Stimulated activated naive CD8-positive, alpha-beta T cell treated with anti-CD3 and anti-CD28 coated beads, Interleukin-15, amount 100 ng/mL, for 72 hours (primary cell): ENCODE measurements around the gene SHISA8.
"Not testable (repeated sequence)": the region's sequence is repeated elsewhere in the genome, so short reads cannot be mapped to it uniquely, and the experiment has no call there.

Experiments used
- ATAC-seq: fragments of 150-1000 bp; cut with Tn5 transposase; 2 replicates; pipeline ENCODE4 v1.10.0; 2021; ENCODE audit warnings: mild to moderate bottlenecking, moderate library complexity
- DNase-seq, 2 donors: peaks; one replicate each; pipeline ENCODE4 v3.0.0; 2021 to 2022
- H3K27ac Mint-ChIP-seq, 2 donors: one replicate each; pipeline ENCODE4 v1.8.0; 2022; ENCODE audit warnings: mild to moderate bottlenecking in 2 of 2, mixed read lengths in 2 of 2, moderate library complexity in 2 of 2
- H3K27me3 Mint-ChIP-seq: one replicate; pipeline ENCODE4 v1.8.0; 2022; ENCODE audit warnings: mixed read lengths
- H3K4me1 Mint-ChIP-seq: one replicate; pipeline ENCODE4 v1.8.0; 2022; ENCODE audit warnings: mild to moderate bottlenecking, mixed read lengths
- H3K4me3 Mint-ChIP-seq, 2 donors: one replicate each; pipeline ENCODE4 v1.8.0; 2022; ENCODE audit warnings: mild to moderate bottlenecking in 2 of 2, mixed read lengths in 2 of 2, moderate library complexity in 1 of 2
- H3K9me3 Mint-ChIP-seq, 2 donors: one replicate each; pipeline ENCODE4 v1.8.0; 2022; ENCODE audit warnings: mixed read lengths in 2 of 2

The SHISA8 gene

DNA sequence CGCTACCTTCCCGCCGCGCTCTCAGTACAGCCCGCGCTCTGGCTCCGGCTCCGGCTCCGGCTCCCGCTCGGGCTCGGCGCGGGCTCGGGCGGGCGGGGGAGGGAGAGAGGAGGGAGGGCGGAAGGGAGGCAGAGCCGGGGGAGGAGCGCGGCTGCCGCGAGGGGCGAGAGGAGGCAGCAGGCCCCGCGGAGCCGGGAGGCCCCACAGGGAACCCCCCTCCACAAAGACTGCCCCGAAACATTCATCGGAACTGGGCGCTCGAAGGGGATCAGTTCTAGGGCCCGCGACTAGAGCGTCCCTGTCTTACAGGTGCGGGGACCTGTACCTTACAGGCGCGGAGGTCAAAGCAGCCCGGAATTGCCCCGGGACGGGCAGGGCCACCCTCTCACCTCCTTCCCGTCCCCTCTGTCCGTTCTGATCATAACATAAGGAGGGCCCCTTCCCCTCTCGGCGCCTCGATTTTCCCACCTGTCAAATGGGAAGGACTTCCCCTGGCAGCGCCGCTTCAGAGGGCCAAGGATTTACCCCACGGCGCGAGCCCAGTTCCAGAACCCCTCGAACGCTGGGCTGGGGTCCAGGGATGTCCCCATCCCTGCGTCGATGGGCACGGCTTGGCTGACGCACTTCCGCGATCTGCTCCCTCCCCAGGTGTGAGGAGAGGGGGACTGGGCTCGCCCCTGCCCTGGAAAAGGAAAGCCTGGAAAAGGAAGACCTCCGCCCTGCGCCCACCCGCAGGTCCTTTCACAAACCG is at the start of gene SHISA8:
SHISA8 (minus strand) TSS at position 40 of the 751 bp plus-strand sequence. CDS start 407 bp downstream, outside the sequence.
- Mint-ChIP-seq H3K4me1 (peaks cover 73% of the 10 kb centered on the region), H3K27ac (peak within 1 kb of the TSS in 1 of 2 donors; percentile 82), H3K27me3 (peaks cover 62% of the 10 kb centered on the region), H3K9me3 (no peaks in the 10 kb centered on the region), H3K4me3 (peak within 1 kb of the TSS; percentile 47 to 65)
- ATAC-seq, result peak; percentile 62
- DNase-seq, result peak; percentile 56 to 60

DNA sequence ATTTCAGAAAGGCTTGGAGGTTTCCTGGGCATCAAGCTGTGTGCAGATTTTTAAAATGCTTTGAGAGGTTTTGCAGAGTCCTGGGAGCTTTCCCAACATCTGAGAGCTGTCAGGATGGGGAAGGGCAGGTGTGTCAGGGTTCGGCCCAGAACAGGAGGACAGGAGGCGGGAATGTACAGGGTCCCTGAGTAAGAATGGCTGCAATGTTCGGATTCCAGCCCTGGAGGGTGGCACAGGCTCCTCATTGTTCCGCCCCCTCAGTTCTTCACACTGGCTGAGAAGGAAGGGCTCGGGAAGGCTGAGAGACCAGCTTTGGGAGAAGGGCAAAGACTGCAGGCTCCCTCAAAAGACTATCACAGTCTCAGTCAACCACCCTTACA is 49.2 kb upstream of the SHISA8 start:
- Mint-ChIP-seq H3K27me3 (no peaks in the 10 kb centered on the region), H3K9me3 (no peaks in the 10 kb centered on the region), H3K4me3 (no peak overlapping the region), H3K4me1 (no peaks in the 10 kb centered on the region), H3K27ac (no peak overlapping the region)
- ATAC-seq, result no peak
- DNase-seq, result no peak

- H3K4me3 Mint-ChIP-seq, result no peak overlapping the region
- H3K4me1 Mint-ChIP-seq, result no peaks in the 10 kb centered on the region
- no peak for ATAC-seq
- DNase-seq, result no peak
- H3K27me3 Mint-ChIP-seq, result no peaks in the 10 kb centered on the region
- H3K27ac Mint-ChIP-seq, result no peak overlapping the region
- no peaks in the 10 kb centered on the region for H3K9me3 Mint-ChIP-seq
Measured at GRCh38 chr22:41963453-41964111, 48.7 kb upstream of the SHISA8 start.

GRCh38 chr22:41957941-41958556 is 43.2 kb upstream of the SHISA8 start:
- peak overlapping the region; percentile 75 to 79 for H3K4me3 Mint-ChIP-seq
- peak; percentile 68 for ATAC-seq
- peak overlapping the region in 1 of 2 donors; percentile 80 for H3K27ac Mint-ChIP-seq

DNA sequence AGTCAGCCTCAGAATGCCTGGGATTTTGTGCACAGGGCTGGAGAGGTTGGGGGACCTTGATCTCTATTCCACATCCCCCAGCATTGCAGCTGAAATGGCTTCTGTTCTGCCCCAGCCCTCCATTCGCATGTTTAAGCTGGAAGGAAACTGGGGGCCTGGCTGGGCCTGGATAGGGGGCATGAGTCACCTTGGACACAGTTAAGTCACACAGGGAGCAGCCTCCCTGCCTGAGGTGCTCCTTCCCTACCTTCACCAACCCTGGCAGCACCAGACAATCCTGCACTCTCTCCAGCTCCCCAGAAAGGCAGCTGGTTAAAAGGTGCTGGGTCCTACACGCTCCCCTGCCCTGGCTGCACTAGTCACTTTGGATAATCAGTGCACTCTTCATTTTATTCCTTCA is 37.8 kb upstream of the SHISA8 start:
- Mint-ChIP-seq H3K27ac (no peak overlapping the region), H3K9me3 (no peaks in the 10 kb centered on the region), H3K4me3 (no peak overlapping the region), H3K27me3 (peaks cover 4% of the 10 kb centered on the region), H3K4me1 (peaks cover 29% of the 10 kb centered on the region)
- DNase-seq (no peak), ATAC-seq (no peak)

More at GRCh38 chr22:41957941-41958556, 43.2 kb upstream of the SHISA8 start:
- Mint-ChIP-seq H3K4me1 (peaks cover 12% of the 10 kb centered on the region), H3K27me3 (peaks cover 11% of the 10 kb centered on the region), H3K9me3 (no peaks in the 10 kb centered on the region)
- DNase-seq, result no peak

- DNase-seq (no peak), ATAC-seq (no peak)
- H3K4me3 Mint-ChIP-seq, result no peak within 1 kb of the TSS
- H3K27ac Mint-ChIP-seq, result no peak within 1 kb of the TSS
- H3K9me3 Mint-ChIP-seq, result no peaks in the 10 kb centered on the region
- no peaks in the 10 kb centered on the region for H3K27me3 Mint-ChIP-seq
- peaks cover 30% of the 10 kb centered on the region for H3K4me1 Mint-ChIP-seq
Measured at GRCh38 chr22:41951898-41952474, 37.1 kb upstream of the SHISA8 start, which contains the start of gene SMIM45. SMIM45 (plus strand) TSS chr22:41952150.

DNA sequence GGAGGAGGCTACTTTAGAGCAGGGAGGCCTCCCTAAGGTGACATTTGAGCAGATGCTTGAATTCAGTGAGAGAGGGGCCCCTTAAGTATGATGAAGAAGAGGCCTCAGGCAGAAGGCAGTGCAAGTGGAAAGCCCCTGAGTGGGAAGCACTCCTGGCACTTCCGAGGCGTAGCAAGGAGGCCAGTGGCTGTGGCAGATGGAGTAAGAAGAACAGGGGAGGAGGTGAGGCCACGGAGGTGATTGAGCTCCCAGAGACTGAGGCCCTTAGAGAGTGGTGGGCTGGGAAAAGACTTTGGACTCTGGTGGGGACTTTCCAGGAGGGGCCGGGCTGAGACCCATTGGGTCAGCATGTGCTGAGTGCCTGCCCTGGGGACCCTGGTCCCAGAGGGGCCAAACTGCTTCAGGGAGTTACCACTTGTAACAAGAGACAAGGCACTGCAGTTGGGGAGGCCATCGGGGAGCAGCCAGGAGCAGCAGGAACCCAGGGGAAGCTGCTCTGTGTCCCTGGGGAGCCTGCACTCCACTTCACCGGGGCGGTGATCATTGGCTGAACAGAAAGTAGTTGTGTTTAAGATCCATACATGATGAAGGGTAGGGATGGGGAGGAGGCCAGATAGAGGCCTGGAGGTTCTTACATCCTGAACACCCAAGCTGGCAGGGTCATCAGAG is 34.6 kb upstream of the SHISA8 start:
- H3K4me3 Mint-ChIP-seq, result peak overlapping the region; percentile 2 to 16
- H3K9me3 Mint-ChIP-seq, result no peaks in the 10 kb centered on the region
- H3K27ac Mint-ChIP-seq, result peak overlapping the region in 1 of 2 donors; percentile 81
- H3K4me1 Mint-ChIP-seq, result peaks cover 46% of the 10 kb centered on the region
- H3K27me3 Mint-ChIP-seq, result no peaks in the 10 kb centered on the region
- DNase-seq (no peak), ATAC-seq (no peak)

DNA sequence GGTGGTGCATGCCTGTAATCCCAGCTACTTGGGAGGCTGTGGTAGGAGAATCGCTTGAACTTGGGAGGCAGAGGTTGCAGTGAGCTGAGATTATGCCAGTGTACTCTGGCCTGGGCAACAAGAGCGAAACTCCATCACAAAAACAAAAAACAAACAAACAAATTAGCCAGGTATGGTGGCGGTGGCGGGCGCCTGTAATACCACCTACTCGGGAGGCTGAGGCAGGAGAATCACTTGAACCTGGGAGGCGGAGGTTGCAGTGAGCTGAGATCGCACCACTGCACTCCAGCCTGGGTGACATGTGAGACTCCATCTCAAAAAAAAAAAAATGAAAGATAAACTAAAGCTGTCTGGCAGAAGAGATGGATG is 34.0 kb upstream of the SHISA8 start:
- ATAC-seq, DNase-seq, H3K27me3 Mint-ChIP-seq, H3K9me3 Mint-ChIP-seq: not testable (repeated sequence)
- Mint-ChIP-seq H3K4me3 (peak overlapping the region in 1 of 2 donors; percentile 2), H3K4me1 (peaks cover 49% of the 10 kb centered on the region), H3K27ac (peak overlapping the region in 1 of 2 donors; percentile 81)

DNA sequence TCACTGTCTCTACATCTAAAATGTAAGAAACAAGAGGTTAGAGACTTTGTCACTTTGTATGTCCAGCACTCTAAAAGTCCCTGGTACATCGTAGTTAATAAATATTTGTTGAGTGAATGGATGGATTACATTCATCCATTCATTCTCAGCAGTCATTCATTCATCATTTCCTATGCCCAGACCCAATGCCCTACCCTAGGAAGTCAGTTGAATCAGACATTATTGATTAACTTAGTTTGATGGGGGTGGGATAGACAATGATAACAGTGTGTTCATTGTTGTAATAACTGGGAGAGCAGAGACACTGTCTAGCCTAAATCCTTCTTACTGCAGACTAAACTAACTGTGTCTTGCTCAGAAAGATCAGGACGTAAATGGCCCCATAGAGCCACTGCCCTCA is 33.3 kb upstream of the SHISA8 start:
- H3K27ac Mint-ChIP-seq, result no peak overlapping the region
- no peaks in the 10 kb centered on the region for H3K27me3 Mint-ChIP-seq
- no peaks in the 10 kb centered on the region for H3K9me3 Mint-ChIP-seq
- ATAC-seq (no peak), DNase-seq (no peak)
- peak overlapping the region; percentile 80 to 95 for H3K4me3 Mint-ChIP-seq
- peaks cover 57% of the 10 kb centered on the region for H3K4me1 Mint-ChIP-seq

- no peaks in the 10 kb centered on the region for H3K27me3 Mint-ChIP-seq
- peak overlapping the region in 1 of 2 donors; percentile 92 for H3K27ac Mint-ChIP-seq
- no peak for DNase-seq
- peaks cover 61% of the 10 kb centered on the region for H3K4me1 Mint-ChIP-seq
- no peaks in the 10 kb centered on the region for H3K9me3 Mint-ChIP-seq
- peak overlapping the region; percentile 80 to 95 for H3K4me3 Mint-ChIP-seq
- ATAC-seq, result no peak
Measured at GRCh38 chr22:41947424-41948080, 32.7 kb upstream of the SHISA8 start.

DNA sequence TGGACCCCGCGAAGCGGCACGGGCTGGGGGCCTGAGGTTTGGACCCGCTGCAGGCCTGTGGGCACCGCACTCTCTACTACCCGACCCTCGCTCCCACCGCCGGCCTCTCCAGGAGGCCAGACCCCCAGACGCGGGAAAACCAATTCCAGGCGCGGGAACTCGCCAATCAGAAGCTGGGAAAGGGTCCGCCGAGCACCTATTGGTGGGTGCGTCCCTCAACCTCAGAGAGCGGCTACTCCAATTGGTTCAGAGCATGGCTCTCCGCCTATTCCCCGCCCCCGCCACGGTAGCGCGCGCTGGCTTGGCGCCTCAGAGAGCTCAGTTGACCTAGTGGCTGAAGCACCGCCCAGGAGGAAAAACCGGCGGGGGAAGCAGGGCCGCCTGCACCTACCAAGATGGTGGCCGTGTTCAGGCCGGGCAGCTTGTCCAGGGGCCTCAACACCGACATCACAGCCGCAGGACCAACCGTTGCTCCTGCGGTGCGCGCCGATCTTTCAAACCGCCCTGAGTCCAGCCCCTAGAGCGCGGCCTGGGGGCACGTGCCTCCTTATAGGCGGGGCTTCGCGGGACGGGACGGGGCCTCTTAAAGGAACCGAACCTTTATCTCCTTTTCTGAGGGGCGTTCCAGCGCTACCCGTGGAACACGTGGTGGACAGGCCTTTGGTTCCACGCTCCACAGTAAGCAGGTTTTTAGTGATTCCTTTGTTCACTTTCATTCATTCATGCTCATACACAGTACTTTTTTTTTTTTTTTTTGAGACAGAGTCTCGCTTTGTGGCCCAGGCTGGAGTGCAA is 32.0 kb upstream of the SHISA8 start, which contains the start of gene CENPM:
CENPM (minus strand) TSS at position 524 of the 795 bp plus-strand sequence; CDS start at position 448, 76 bp downstream.
- DNase-seq, result peak; percentile 93 to 95
- Mint-ChIP-seq H3K4me3 (peak within 1 kb of the TSS; percentile 80 to 95), H3K9me3 (no peaks in the 10 kb centered on the region), H3K27ac (peak within 1 kb of the TSS; percentile 92 to 94), H3K4me1 (peaks cover 65% of the 10 kb centered on the region), H3K27me3 (no peaks in the 10 kb centered on the region)
- ATAC-seq, result peak; percentile 98

DNA sequence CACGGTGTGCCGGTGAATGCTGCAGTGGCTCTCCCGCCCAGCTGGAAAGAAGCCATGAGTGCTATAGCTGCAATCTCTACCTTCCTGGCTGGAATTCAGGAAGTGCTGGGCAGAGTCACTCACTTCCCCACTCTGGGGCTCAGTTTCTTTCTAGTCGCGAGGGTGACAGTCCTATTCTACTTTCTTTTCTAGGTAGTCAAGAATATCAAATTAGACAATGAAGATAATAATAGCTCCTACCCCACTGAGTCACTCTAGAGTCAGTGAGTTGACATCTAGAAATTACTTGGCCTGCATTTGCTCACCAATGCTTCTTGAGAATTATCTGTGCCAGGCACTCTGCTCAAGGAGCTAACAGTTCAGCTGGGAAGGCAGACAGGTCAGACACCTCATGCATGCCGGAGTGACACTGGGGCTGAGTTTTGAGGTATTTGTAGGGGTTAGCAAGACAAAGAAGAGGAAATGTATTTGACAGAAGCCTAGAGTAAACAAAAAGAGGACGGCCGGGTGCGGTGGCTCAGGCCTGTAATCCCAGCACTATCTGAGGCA is 28.9 kb upstream of the SHISA8 start:
- no peaks in the 10 kb centered on the region for H3K9me3 Mint-ChIP-seq
- H3K4me3 Mint-ChIP-seq, result peak overlapping the region in 1 of 2 donors; percentile 67
- H3K27ac Mint-ChIP-seq, result peak overlapping the region in 1 of 2 donors; percentile 13
- H3K4me1 Mint-ChIP-seq, result peaks cover 83% of the 10 kb centered on the region
- ATAC-seq (no peak), DNase-seq (no peak)
- no peaks in the 10 kb centered on the region for H3K27me3 Mint-ChIP-seq

GRCh38 chr22:41940832-41941765 is 26.2 kb upstream of the SHISA8 start:
- ATAC-seq (peak; percentile 72), DNase-seq (peak; percentile 84 to 88)
- H3K4me3 Mint-ChIP-seq, result peak overlapping the region; percentile 74 to 85
- peak overlapping the region; percentile 99 to 100 for H3K27ac Mint-ChIP-seq
- H3K9me3 Mint-ChIP-seq, result no peaks in the 10 kb centered on the region
- H3K27me3 Mint-ChIP-seq, result no peaks in the 10 kb centered on the region
- peaks cover 67% of the 10 kb centered on the region for H3K4me1 Mint-ChIP-seq
